GM03348 (cell line): ENCODE measurements around the gene NLGN1.
A peak's percentile ranks its signal among the peaks of the same experiment; 100 is the strongest.

Experiments
- DNase-seq: peaks from one replicate; pipeline ENCODE4 v3.0.0; 2012; ENCODE audit warnings: low spot score

Gene NLGN1

GRCh38 chr3:174285242-174285864 lies 887.8 kb downstream of the NLGN1 start:
- no peak for DNase-seq

- no peak for DNase-seq
These were observed 890.2 kb downstream of the NLGN1 start for GRCh38 chr3:174287705-174288104.

GRCh38 chr3:174294616-174295015 lies 897.1 kb downstream of the NLGN1 start:
- no peak for DNase-seq

- no peak for DNase-seq
These were observed 898.0 kb downstream of the NLGN1 start for GRCh38 chr3:174295306-174296092.

GRCh38 chr3:174302746-174303315 lies 905.3 kb downstream of the NLGN1 start:
- no peak for DNase-seq

- no peak for DNase-seq
These were observed 906.5 kb downstream of the NLGN1 start for GRCh38 chr3:174303907-174304560.

- DNase-seq = no peak
These were observed 911.2 kb downstream of the NLGN1 start for GRCh38 chr3:174308736-174309135.

GRCh38 chr3:174310475-174310983 lies 913.0 kb downstream of the NLGN1 start:
- DNase-seq = no peak

GRCh38 chr3:174315225-174315624 lies 917.7 kb downstream of the NLGN1 start:
- no peak for DNase-seq

GRCh38 chr3:174317005-174317404 lies 919.5 kb downstream of the NLGN1 start:
- no peak for DNase-seq

- DNase-seq = peak; percentile 10
These were observed 920.6 kb downstream of the NLGN1 start for GRCh38 chr3:174318181-174318580.

- DNase-seq = no peak
These were observed 924.0 kb downstream of the NLGN1 start for GRCh38 chr3:174321548-174321947.

GRCh38 chr3:174322789-174323188 lies 925.2 kb downstream of the NLGN1 start:
- DNase-seq = no peak

GRCh38 chr3:174325171-174325570 lies 927.6 kb downstream of the NLGN1 start:
- DNase-seq = no peak

GRCh38 chr3:174325834-174326700 lies 928.5 kb downstream of the NLGN1 start:
- peak; percentile 37 for DNase-seq

- DNase-seq = peak; percentile 44
These were observed 931.8 kb downstream of the NLGN1 start for GRCh38 chr3:174329321-174329720.

- peak; percentile 68 for DNase-seq
These were observed 932.8 kb downstream of the NLGN1 start for GRCh38 chr3:174330303-174330702.

GRCh38 chr3:174331095-174331800 lies 933.7 kb downstream of the NLGN1 start:
- no peak for DNase-seq

GRCh38 chr3:174332391-174332790 lies 934.8 kb downstream of the NLGN1 start:
- DNase-seq = no peak

GRCh38 chr3:174333640-174334039 lies 936.1 kb downstream of the NLGN1 start:
- no peak for DNase-seq

- DNase-seq = no peak
These were observed 936.6 kb downstream of the NLGN1 start for GRCh38 chr3:174334111-174334510.
